Neural cell (in vitro differentiated cells): ENCODE results near the gene METAP2. TPM values are rescaled to one million over a fixed set of nuclear protein-coding genes. Genes with fewer than 3 reads are reported as not detected.
"Not testable (repeated sequence)": the region's sequence is repeated elsewhere in the genome, so short reads cannot be mapped to it uniquely, and the experiment has no call there.

Experiments used
- H2AFZ ChIP-seq: fragments of 200-600, 300-800 bp; sonication (generic), shearing (Covaris generic); 2 replicates; pipeline ENCODE4 v1.6.0; 2014; ENCODE audit warnings: low read depth, mild to moderate bottlenecking, antibody characterized with exemption, low read length, moderate library complexity
- H3F3A ChIP-seq: fragments of 200-600 bp; shearing (Covaris generic); 2 replicates; pipeline ENCODE4 v1.6.1; 2016; ENCODE audit warnings: mild to moderate bottlenecking, moderate library complexity, mixed read lengths, antibody characterized with exemption, low read length; ENCODE audit not compliant: insufficient read depth, poor library complexity, severe bottlenecking
- H3K27ac ChIP-seq: fragments of 200-600, 300-800 bp; sonication (generic), shearing (Covaris generic); 2 replicates; pipeline ENCODE4 v1.5.1; 2014; ENCODE audit warnings: mild to moderate bottlenecking, low read length, moderate library complexity
- H3K27me3 ChIP-seq: fragments of 300-800, 200-600 bp; sonication (generic), shearing (Covaris generic); 2 replicates; pipeline ENCODE4 v1.6.0; 2014; ENCODE audit warnings: mild to moderate bottlenecking, low read depth, low read length, moderate library complexity; ENCODE audit not compliant: insufficient read depth
- H3K36me3 ChIP-seq: fragments of 300-800, 200-600 bp; sonication (generic), shearing (Covaris generic); 2 replicates; pipeline ENCODE4 v1.5.1; 2014; ENCODE audit warnings: mild to moderate bottlenecking, antibody characterized with exemption, low read length, moderate library complexity; ENCODE audit not compliant: insufficient read depth
- H3K4me2 ChIP-seq: fragments of 300-800, 200-600 bp; sonication (generic), shearing (Covaris generic); 2 replicates; pipeline ENCODE4 v1.6.0; 2014; ENCODE audit warnings: mild to moderate bottlenecking, low read length
- H3K4me3 ChIP-seq: fragments of 300-800, 200-600 bp; sonication (generic), shearing (Covaris generic); 2 replicates; pipeline ENCODE4 v1.5.1; 2014; ENCODE audit warnings: mild to moderate bottlenecking, low read length, moderate library complexity
- H3K79me2 ChIP-seq: fragments of 200-600 bp; shearing (Covaris generic); replicated peaks from 2 replicates; pipeline ENCODE4 v1.6.0; 2014; ENCODE audit warnings: mild to moderate bottlenecking, low read length, moderate library complexity; ENCODE audit not compliant: insufficient read depth
- H3K9ac ChIP-seq: fragments of 300-800, 200-600 bp; sonication (generic), shearing (Covaris generic); 2 replicates; pipeline ENCODE4 v1.6.1; 2016; ENCODE audit warnings: mild to moderate bottlenecking, low read length, mixed read lengths
- H3K9me2 ChIP-seq: fragments of 200-600 bp; shearing (Covaris generic); 2 replicates; pipeline ENCODE4 v1.6.1; 2016; ENCODE audit warnings: mild to moderate bottlenecking, low read length, mixed read lengths; ENCODE audit not compliant: insufficient read depth
- H3K9me3 ChIP-seq: fragments of 200-600, 300-800 bp; sonication (generic), shearing (Covaris generic); 2 replicates; pipeline ENCODE4 v1.6.1; 2016; ENCODE audit warnings: mild to moderate bottlenecking, mixed run types, low read length, moderate library complexity, mixed read lengths
- H4K20me1 ChIP-seq: fragments of 200-600 bp; shearing (Covaris generic); 2 replicates; pipeline ENCODE4 v1.6.1; 2016; ENCODE audit warnings: mild to moderate bottlenecking, mixed run types; ENCODE audit not compliant: insufficient read depth
- EP300 ChIP-seq: fragments of 450-650 bp; conservative IDR thresholded peaks from 2 replicates; pipeline ENCODE4 v1.6.1; 2014; ENCODE audit warnings: antibody characterized with exemption, mild to moderate bottlenecking, moderate library complexity; ENCODE audit not compliant: poor library complexity, severe bottlenecking
- EZH2 ChIP-seq: fragments of 200-600, 300-800 bp; shearing (Covaris generic), sonication (generic); IDR thresholded peaks from 2 replicates; pipeline ENCODE4 v1.6.1; 2014; ENCODE audit warnings: antibody characterized with exemption, low read length, borderline replicate concordance, mild to moderate bottlenecking; ENCODE audit not compliant: insufficient read depth, poor library complexity, severe bottlenecking
- MXI1 ChIP-seq: fragments of 450-650 bp; conservative IDR thresholded peaks from 2 replicates; pipeline ENCODE4 v1.6.1; 2014; ENCODE audit warnings: antibody characterized with exemption, mild to moderate bottlenecking; ENCODE audit not compliant: poor library complexity, severe bottlenecking
- POLR2AphosphoS5 ChIP-seq: IDR thresholded peaks from 2 replicates; pipeline ENCODE4 v1.6.1; 2012
- RAD21 ChIP-seq: fragments of 450-650 bp; conservative IDR thresholded peaks from 2 replicates; pipeline ENCODE4 v1.6.1; 2014; ENCODE audit warnings: antibody characterized with exemption, mild to moderate bottlenecking, moderate library complexity
- SMC3 ChIP-seq: fragments of 450-650 bp; conservative IDR thresholded peaks from 2 replicates; pipeline ENCODE4 v1.6.1; 2014; ENCODE audit warnings: antibody characterized with exemption, mild to moderate bottlenecking, moderate library complexity; ENCODE audit not compliant: poor library complexity
- TAF1 ChIP-seq: IDR thresholded peaks from 2 replicates; pipeline ENCODE4 v1.6.1; 2012; ENCODE audit warnings: low read depth
- polyA plus RNA-seq: library from polyadenylated mRNA; depleted of rRNA; stranded (reverse); fragments of >200 nt; gene quantifications from 2 replicates; pipeline ENCODE4 v1.2.3, GENCODE V29; 2014
- TF ChIP-seq, protein P1 (sequence below): IDR thresholded peaks from 2 replicates; pipeline ENCODE4 v1.6.1; 2012; ENCODE audit warnings: borderline replicate concordance
- TF ChIP-seq, protein P2 (sequence below): fragments of 450-650 bp; IDR thresholded peaks from 2 replicates; pipeline ENCODE4 v1.5.1; 2014; ENCODE audit warnings: antibody characterized with exemption, mild to moderate bottlenecking, moderate library complexity; ENCODE audit not compliant: poor library complexity, severe bottlenecking

Gene METAP2
- polyA plus RNA-seq, 1 donor from 2014 or later = 78.0 TPM

DNA sequence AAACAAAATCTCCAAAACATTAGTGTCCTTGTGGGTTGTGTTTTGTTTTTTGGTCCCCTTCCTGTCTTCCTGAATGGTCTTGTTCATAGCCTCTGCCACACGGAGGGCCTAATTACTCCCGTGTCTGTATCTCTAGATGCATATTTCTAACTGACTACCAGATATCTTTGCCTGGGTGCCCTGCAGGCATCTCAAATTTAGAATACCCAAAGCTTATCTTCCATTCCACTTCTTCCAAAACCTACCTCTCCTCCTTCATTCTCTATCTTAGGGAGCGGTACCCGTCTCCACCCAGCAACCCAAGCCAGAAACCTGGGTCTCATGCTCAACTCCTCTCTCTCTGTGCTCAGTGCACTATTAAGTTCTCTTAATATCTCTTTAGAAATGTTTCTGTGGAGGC lies 10.9 kb upstream of the METAP2 start:
- Histone ChIP-seq H2AFZ (no peak overlapping the region), H3K9ac (no peak overlapping the region), H3K27ac (no peak overlapping the region), H3K36me3 (no peaks in the 10 kb centered on the region), H3K9me3 (no peaks in the 10 kb centered on the region), H3F3A (no peaks in the 10 kb centered on the region), H3K4me2 (no peak overlapping the region), H3K79me2 (no peaks in the 10 kb centered on the region), H4K20me1 (no peaks in the 10 kb centered on the region), H3K4me3 (no peak overlapping the region), H3K9me2 (no peaks in the 10 kb centered on the region), H3K27me3 (no peaks in the 10 kb centered on the region)
- TF ChIP-seq TAF1 (no peak), MXI1 (no peak), RAD21 (no peak), EZH2 (no peak), EP300 (no peak), SMC3 (no peak), POLR2AphosphoS5 (no peak)
- TF ChIP-seq, protein P1, sequence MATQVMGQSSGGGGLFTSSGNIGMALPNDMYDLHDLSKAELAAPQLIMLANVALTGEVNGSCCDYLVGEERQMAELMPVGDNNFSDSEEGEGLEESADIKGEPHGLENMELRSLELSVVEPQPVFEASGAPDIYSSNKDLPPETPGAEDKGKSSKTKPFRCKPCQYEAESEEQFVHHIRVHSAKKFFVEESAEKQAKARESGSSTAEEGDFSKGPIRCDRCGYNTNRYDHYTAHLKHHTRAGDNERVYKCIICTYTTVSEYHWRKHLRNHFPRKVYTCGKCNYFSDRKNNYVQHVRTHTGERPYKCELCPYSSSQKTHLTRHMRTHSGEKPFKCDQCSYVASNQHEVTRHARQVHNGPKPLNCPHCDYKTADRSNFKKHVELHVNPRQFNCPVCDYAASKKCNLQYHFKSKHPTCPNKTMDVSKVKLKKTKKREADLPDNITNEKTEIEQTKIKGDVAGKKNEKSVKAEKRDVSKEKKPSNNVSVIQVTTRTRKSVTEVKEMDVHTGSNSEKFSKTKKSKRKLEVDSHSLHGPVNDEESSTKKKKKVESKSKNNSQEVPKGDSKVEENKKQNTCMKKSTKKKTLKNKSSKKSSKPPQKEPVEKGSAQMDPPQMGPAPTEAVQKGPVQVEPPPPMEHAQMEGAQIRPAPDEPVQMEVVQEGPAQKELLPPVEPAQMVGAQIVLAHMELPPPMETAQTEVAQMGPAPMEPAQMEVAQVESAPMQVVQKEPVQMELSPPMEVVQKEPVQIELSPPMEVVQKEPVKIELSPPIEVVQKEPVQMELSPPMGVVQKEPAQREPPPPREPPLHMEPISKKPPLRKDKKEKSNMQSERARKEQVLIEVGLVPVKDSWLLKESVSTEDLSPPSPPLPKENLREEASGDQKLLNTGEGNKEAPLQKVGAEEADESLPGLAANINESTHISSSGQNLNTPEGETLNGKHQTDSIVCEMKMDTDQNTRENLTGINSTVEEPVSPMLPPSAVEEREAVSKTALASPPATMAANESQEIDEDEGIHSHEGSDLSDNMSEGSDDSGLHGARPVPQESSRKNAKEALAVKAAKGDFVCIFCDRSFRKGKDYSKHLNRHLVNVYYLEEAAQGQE = no peak
- TF ChIP-seq, protein P2, sequence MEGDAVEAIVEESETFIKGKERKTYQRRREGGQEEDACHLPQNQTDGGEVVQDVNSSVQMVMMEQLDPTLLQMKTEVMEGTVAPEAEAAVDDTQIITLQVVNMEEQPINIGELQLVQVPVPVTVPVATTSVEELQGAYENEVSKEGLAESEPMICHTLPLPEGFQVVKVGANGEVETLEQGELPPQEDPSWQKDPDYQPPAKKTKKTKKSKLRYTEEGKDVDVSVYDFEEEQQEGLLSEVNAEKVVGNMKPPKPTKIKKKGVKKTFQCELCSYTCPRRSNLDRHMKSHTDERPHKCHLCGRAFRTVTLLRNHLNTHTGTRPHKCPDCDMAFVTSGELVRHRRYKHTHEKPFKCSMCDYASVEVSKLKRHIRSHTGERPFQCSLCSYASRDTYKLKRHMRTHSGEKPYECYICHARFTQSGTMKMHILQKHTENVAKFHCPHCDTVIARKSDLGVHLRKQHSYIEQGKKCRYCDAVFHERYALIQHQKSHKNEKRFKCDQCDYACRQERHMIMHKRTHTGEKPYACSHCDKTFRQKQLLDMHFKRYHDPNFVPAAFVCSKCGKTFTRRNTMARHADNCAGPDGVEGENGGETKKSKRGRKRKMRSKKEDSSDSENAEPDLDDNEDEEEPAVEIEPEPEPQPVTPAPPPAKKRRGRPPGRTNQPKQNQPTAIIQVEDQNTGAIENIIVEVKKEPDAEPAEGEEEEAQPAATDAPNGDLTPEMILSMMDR = no peak

DNA sequence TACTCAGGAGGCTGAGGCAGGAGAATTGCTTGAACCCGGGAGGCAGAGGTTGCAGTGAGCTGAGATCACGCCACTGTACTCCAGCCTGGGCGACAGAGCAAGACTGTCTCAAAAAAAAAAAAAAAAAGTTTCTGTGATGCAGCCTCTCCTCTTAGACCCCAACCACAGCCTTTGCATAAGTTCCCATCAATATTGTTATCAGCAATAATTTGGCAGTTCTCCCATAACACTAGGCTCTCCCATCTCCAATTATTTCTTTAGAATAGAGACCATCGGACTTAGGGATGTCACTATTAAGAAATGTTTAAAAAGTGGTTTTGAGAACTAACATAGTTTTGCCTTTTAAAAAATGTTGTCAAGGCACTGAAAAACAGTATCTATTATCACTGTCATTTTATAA lies 10.2 kb upstream of the METAP2 start:
- not testable (repeated sequence) for H3K9me2 ChIP-seq, H4K20me1 ChIP-seq, H3F3A ChIP-seq, H2AFZ ChIP-seq, H3K9ac ChIP-seq, H3K27ac ChIP-seq, H3K4me3 ChIP-seq, H3K79me2 ChIP-seq, H3K36me3 ChIP-seq, H3K9me3 ChIP-seq, H3K27me3 ChIP-seq, H3K4me2 ChIP-seq

DNA sequence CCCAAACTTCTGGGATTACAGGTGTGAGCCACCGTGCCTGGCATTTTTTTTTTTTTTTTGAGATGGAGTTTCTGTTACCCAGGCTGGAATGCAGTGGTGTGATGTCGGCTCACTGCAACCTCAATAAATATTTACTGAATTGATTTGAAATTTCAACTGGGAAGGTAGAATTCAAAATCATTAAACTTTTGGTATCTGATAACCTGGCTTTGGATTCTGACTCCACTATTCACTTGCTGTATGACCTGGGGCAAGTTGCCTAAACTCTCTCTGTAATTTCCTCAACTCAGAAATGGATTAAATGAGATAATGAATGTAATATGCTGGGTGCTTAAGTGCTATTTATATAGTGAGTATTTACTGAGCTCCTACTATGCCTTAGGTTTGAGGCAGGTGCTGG lies 8.7 kb upstream of the METAP2 start:
- Histone ChIP-seq H3K9me2 (no peaks in the 10 kb centered on the region), H3K4me2 (no peak overlapping the region), H3K79me2 (no peaks in the 10 kb centered on the region), H3K27me3 (no peaks in the 10 kb centered on the region), H3K36me3 (no peaks in the 10 kb centered on the region), H3K4me3 (no peak overlapping the region), H4K20me1 (no peaks in the 10 kb centered on the region), H3F3A (no peaks in the 10 kb centered on the region), H2AFZ (no peak overlapping the region), H3K9ac (no peak overlapping the region), H3K27ac (no peak overlapping the region), H3K9me3 (no peaks in the 10 kb centered on the region)
- TF ChIP-seq EP300 (no peak), EZH2 (no peak), MXI1 (no peak), RAD21 (no peak), POLR2AphosphoS5 (no peak), TAF1 (no peak), SMC3 (no peak)
- TF ChIP-seq, protein P1 = no peak
- TF ChIP-seq, protein P2 = no peak
